Prostate gland (tissue), 2 donors: ENCODE results near the gene VWA8. TPM values are rescaled to one million over a fixed set of nuclear protein-coding genes. Genes with fewer than 3 reads are reported as not detected.

Experiments used
- DNase-seq: peaks from one replicate; pipeline ENCODE4 v3.0.0-alpha.2; 2019; ENCODE audit warnings: low spot score
- H3K27ac ChIP-seq, 2 donors: fragments of 200-600 bp; sonication (generic); 2 replicates each; pipeline ENCODE4 v1.5.1; 2017 to 2019
- H3K27me3 ChIP-seq: fragments of 200-600 bp; sonication (generic); replicated peaks from 2 replicates; pipeline ENCODE4 v1.5.1; 2019; ENCODE audit not compliant: insufficient read depth
- H3K36me3 ChIP-seq, 2 donors: fragments of 200-600 bp; sonication (generic); 1 replicate in 1 of 2; 2 replicates in 1 of 2; pipeline versions ENCODE4 v1.5.1 to v1.8.1; 2017 to 2019
- H3K4me1 ChIP-seq: fragments of 200-600 bp; sonication (generic); replicated peaks from 2 replicates; pipeline ENCODE4 v1.5.1; 2019
- H3K4me3 ChIP-seq, 2 donors: fragments of 200-600 bp; sonication (generic); 2 replicates each; pipeline ENCODE4 v1.5.1; 2017 to 2019
- H3K9me3 ChIP-seq: fragments of 200-600 bp; sonication (generic); 2 replicates; pipeline ENCODE4 v1.5.1; 2017
- CTCF ChIP-seq, 4 experiments: fragments of 200-600 bp in 2 of 4; fragments of 450-650 bp in 2 of 4; sonication (generic) in 2 of 4; IDR thresholded peaks; 1 replicate in 3 of 4; 2 replicates in 1 of 4; pipeline ENCODE4 v1.5.1; 2016 to 2019; ENCODE audit warnings: antibody characterized with exemption in 4 of 4, mild to moderate bottlenecking in 2 of 4, moderate library complexity in 2 of 4
- POLR2A ChIP-seq: fragments of 450-650 bp; IDR thresholded peaks from one replicate; pipeline ENCODE4 v1.6.1; 2016; ENCODE audit warnings: antibody characterized with exemption, mild to moderate bottlenecking
- POLR2AphosphoS5 ChIP-seq: sonication (generic); formaldehyde crosslinking; IDR thresholded peaks from one replicate; pipeline ENCODE4 v1.6.1; 2017; ENCODE audit warnings: antibody characterized with exemption
- WGBS: methylation state at CpG from one replicate; pipeline ENCODE4 v1.1.5; 2018; 5-methylcytosine and 5-hydroxymethylcytosine counted together
- intact Hi-C: fragments of 100-400 bp; cut with DNase I; formaldehyde crosslinking; loops from one replicate; pipeline ENCODE4 v1.14.2; 2022
- total RNA-seq, 2 donors: library from RNA; depleted of rRNA; stranded (reverse); fragments of >200 nt; gene quantifications; one replicate each; pipeline ENCODE4 v1.1.0, GENCODE V29; 2016

VWA8 gene
- total RNA-seq, 2 donors from 2014 or later = 18.1 to 21.8 TPM

- no peak for DNase-seq
- no peak overlapping the region for H3K4me3 ChIP-seq
- no peak for TF ChIP-seq CTCF (IDR thresholded peaks at IDR 0.05)
- TF ChIP-seq POLR2A = no peak
- TF ChIP-seq POLR2AphosphoS5 = no peak
- 95% methylated on average over 5 of the region's 5 CpGs for WGBS
- H3K9me3 ChIP-seq = no peaks in the 10 kb centered on the region
- H3K27me3 ChIP-seq = no peaks in the 10 kb centered on the region
- no peaks in the 10 kb centered on the region for H3K4me1 ChIP-seq
- H3K36me3 ChIP-seq = no peaks in the 10 kb centered on the region
- intact Hi-C loops = no loop called here
- H3K27ac ChIP-seq = no peak overlapping the region
These were observed 23.5 kb downstream of the VWA8 start for GRCh38 chr13:41937388-41937787.

- no peaks in the 10 kb centered on the region for H3K4me1 ChIP-seq
- no peak overlapping the region for H3K27ac ChIP-seq
- H3K36me3 ChIP-seq = no peaks in the 10 kb centered on the region
- WGBS = 48% methylated on average over 1 of the region's 1 CpG
- TF ChIP-seq POLR2AphosphoS5 = no peak
- TF ChIP-seq CTCF (IDR thresholded peaks at IDR 0.05) = no peak
- TF ChIP-seq POLR2A = no peak
- intact Hi-C loops = no loop called here
- no peak for DNase-seq
- H3K4me3 ChIP-seq = no peak overlapping the region
- no peaks in the 10 kb centered on the region for H3K27me3 ChIP-seq
- no peaks in the 10 kb centered on the region for H3K9me3 ChIP-seq
These were observed 25.4 kb downstream of the VWA8 start for GRCh38 chr13:41935501-41935900.

- Histone ChIP-seq H3K27ac (no peak overlapping the region), H3K27me3 (no peaks in the 10 kb centered on the region), H3K9me3 (no peaks in the 10 kb centered on the region), H3K4me3 (no peak overlapping the region), H3K36me3 (no peaks in the 10 kb centered on the region), H3K4me1 (no peaks in the 10 kb centered on the region)
- TF ChIP-seq CTCF (IDR thresholded peaks at IDR 0.05) = no peak
- TF ChIP-seq POLR2AphosphoS5 = no peak
- TF ChIP-seq POLR2A = no peak
- intact Hi-C loops = no loop called here
- DNase-seq = no peak
- WGBS = 97% methylated on average over 1 of the region's 1 CpG
These were observed 25.9 kb downstream of the VWA8 start for GRCh38 chr13:41934994-41935393.

- no peak for DNase-seq
- Histone ChIP-seq H3K27me3 (no peaks in the 10 kb centered on the region), H3K27ac (no peak overlapping the region), H3K9me3 (no peaks in the 10 kb centered on the region), H3K4me1 (no peaks in the 10 kb centered on the region), H3K36me3 (no peaks in the 10 kb centered on the region), H3K4me3 (no peak overlapping the region)
- intact Hi-C loops = no loop called here
- WGBS = 100% methylated on average over 1 of the region's 1 CpG
- TF ChIP-seq CTCF (IDR thresholded peaks at IDR 0.05) = no peak
- no peak for TF ChIP-seq POLR2AphosphoS5
- no peak for TF ChIP-seq POLR2A
These were observed 26.8 kb downstream of the VWA8 start for GRCh38 chr13:41934120-41934519.

GRCh38 chr13:41931337-41931736 lies 29.6 kb downstream of the VWA8 start:
- H3K4me1 ChIP-seq = no peaks in the 10 kb centered on the region
- H3K36me3 ChIP-seq = no peaks in the 10 kb centered on the region
- 93% methylated on average over 1 of the region's 1 CpG for WGBS
- H3K9me3 ChIP-seq = no peaks in the 10 kb centered on the region
- H3K27ac ChIP-seq = no peak overlapping the region
- TF ChIP-seq POLR2AphosphoS5 (no peak), POLR2A (no peak), CTCF (IDR thresholded peaks at IDR 0.05) (no peak)
- intact Hi-C loops = no loop called here
- DNase-seq = no peak
- no peak overlapping the region for H3K4me3 ChIP-seq
- no peaks in the 10 kb centered on the region for H3K27me3 ChIP-seq
